22Rv1 (cell line): ENCODE data around the gene GANC.

Experiments used
- H3K27ac ChIP-seq: fragments of 450-650 bp; 2 replicates; pipeline ENCODE4 v1.5.1; 2017
- CTCF ChIP-seq: fragments of 450-650 bp; IDR thresholded peaks from 2 replicates; pipeline ENCODE4 v1.5.1; 2017; ENCODE audit warnings: mild to moderate bottlenecking
- ZFX ChIP-seq: fragments of 450-650 bp; IDR thresholded peaks from 2 replicates; pipeline ENCODE4 v1.6.1; 2017; ENCODE audit warnings: antibody characterized with exemption, borderline replicate concordance

GANC gene

DNA sequence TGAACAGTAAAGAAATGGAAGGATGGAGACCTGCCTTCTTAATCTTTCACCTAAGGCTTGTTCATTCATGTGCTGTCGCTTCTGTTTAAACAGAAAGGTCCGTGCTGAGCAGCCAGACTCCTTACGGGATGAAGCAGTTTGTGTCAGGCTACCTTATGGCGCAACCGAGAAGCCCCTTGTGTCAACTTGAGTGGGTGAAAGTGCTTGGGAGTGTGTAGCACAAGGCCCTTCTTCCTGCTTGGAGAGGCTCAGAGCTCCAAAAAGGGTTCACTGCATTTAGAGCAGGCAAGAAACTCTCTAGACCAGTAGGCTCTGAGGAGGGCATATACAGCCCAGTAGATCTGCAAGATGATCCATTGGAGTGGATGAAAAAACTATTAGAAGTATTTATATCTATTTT lies 102.3 kb downstream of the GANC start:
- H3K27ac ChIP-seq: no peak overlapping the region
- TF ChIP-seq ZFX (no peak), CTCF (no peak)

DNA sequence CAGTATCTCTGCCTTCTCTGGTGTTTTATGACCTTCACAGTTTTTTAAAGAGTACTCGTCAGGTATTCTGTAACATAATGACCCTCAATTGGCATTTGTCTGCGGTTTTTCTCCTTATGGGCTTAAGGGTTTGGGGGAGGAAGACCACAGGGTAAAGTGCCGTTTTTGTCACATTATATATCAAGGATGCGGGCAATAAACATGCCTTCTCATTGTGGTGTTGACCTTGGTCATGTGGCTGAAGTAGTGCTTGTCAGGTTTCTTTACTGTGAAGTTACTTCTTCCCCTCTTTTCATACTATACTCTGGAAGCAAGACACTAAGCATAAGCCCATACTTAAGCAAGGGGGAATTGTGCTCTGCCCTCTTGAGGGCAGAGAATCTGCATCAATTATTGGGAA lies 102.9 kb downstream of the GANC start:
- H3K27ac ChIP-seq: no peak overlapping the region
- TF ChIP-seq ZFX: no peak
- no peak for TF ChIP-seq CTCF

DNA sequence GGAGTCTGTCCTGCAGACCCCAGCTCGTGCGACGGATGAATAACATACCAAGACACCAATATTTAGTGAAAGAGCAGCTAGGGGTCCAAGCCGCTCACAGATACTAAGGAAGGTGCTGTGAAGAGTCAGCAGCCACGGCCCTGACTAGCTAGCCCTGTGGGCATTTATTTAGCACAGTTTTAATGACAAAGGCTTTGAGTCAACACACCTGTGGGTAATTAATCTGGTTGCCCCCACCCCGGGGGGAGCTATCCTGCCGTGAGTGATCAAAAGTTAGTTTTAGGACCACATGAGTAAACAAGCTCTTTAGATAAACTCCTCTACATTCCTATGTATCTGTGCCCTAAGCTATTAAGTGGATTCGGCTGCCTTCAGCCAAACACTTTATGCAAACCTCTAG lies 105.0 kb downstream of the GANC start:
- TF ChIP-seq CTCF (no peak), ZFX (no peak)
- H3K27ac ChIP-seq: no peak overlapping the region

DNA sequence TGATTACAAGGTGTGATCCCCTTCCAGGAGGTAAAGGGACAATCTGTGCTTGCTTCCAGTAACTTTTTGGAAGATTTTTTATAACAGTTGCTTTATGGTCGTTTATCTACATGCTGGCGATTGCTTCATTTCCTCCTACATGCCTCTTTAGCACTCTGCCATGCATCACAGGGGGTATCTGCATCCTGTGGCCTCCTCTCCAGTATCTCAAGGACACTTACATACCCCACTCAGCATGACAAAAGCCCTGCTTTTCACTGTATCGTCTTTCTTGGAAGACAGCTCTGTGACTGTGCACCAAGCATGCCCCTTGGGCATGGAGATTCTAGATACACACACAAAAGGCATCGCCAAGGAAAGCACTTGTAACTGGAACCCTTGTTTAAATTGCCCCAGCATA lies 111.6 kb downstream of the GANC start:
- TF ChIP-seq CTCF (no peak), ZFX (no peak)
- H3K27ac ChIP-seq: no peak overlapping the region

DNA sequence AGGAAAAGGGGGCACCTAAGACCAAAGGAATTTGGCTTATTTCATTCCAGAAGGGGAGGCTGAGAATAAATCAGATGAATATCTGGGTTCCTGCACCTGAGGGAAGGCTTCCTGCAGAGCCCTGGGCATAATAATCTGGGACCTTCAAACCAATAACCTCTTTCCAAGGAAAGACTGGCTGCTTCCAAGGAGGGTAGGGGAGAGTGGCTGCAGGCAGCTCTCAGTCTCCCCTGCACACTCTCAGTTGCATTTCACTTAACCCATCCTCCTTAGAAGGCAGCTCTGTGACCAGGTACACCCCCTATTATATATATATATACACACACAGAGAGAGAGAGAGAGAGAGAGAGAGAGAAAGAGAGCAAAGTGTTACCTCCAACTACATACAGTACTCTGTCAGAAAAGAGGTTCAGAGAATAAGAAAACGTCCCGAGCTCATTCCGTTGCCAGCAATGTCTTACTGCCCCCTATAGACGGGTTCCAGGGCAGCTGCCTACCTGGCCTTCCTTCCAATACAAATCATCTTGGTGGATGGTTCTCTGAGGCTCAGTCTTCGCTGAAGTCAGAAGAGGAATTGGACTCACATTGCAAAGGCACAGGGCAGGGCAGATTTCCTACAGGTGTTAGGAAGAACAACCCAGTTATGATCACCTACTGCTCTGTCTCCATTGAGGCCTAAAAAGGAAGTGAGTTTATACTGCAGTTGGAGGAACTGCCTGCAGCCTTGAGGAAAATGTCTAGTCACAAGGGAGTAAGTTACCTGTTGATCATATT lies 112.4 kb downstream of the GANC start:
- no peak overlapping the region for H3K27ac ChIP-seq
- peak; percentile 92 for TF ChIP-seq CTCF
- TF ChIP-seq ZFX: no peak

GRCh38 chr15:42385980-42386700 lies 113.1 kb downstream of the GANC start:
- TF ChIP-seq ZFX (no peak), CTCF (no peak)
- no peak overlapping the region for H3K27ac ChIP-seq

GRCh38 chr15:42387603-42388002 lies 114.6 kb downstream of the GANC start:
- TF ChIP-seq ZFX (no peak), CTCF (no peak)
- no peak overlapping the region for H3K27ac ChIP-seq
